ENCODE measurements around the gene KIAA0825. TPM values are rescaled to one million over a fixed set of nuclear protein-coding genes. Genes with fewer than 3 reads are reported as not detected.

Gene KIAA0825
- total RNA-seq, 1 experiment from 2014 or later, result 3.3 TPM

- no peak for DNase-seq (ENCODE audit: low read depth)
Observed at GRCh38 chr5:94313188-94313587, 305.2 kb downstream of the KIAA0825 start.

GRCh38 chr5:94312298-94312697 lies 306.1 kb downstream of the KIAA0825 start:
- DNase-seq (ENCODE audit: low read depth), result no peak

GRCh38 chr5:94310833-94311232 lies 307.6 kb downstream of the KIAA0825 start:
- no peak for DNase-seq (ENCODE audit: low read depth)

GRCh38 chr5:94309141-94309540 lies 309.3 kb downstream of the KIAA0825 start:
- DNase-seq (ENCODE audit: low read depth), result no peak

- no peak for DNase-seq (ENCODE audit: low read depth)
Observed at GRCh38 chr5:94308442-94308841, 310.0 kb downstream of the KIAA0825 start.

GRCh38 chr5:94304146-94304545 lies 314.3 kb downstream of the KIAA0825 start:
- no peak for DNase-seq (ENCODE audit: low read depth)

GRCh38 chr5:94288937-94289336 lies 329.5 kb downstream of the KIAA0825 start:
- peak; percentile 73 for DNase-seq (ENCODE audit: low read depth)

GRCh38 chr5:94285984-94286383 lies 332.4 kb downstream of the KIAA0825 start:
- DNase-seq (ENCODE audit: low read depth), result no peak

GRCh38 chr5:94283093-94283492 lies 335.3 kb downstream of the KIAA0825 start:
- no peak for DNase-seq (ENCODE audit: low read depth)

GRCh38 chr5:94281236-94281801 lies 337.1 kb downstream of the KIAA0825 start:
- DNase-seq (ENCODE audit: low read depth), result no peak

GRCh38 chr5:94276751-94277150 lies 341.7 kb downstream of the KIAA0825 start:
- no peak for DNase-seq (ENCODE audit: low read depth)

GRCh38 chr5:94276048-94276447 lies 342.4 kb downstream of the KIAA0825 start:
- DNase-seq (ENCODE audit: low read depth), result no peak

GRCh38 chr5:94274707-94275106 lies 343.7 kb downstream of the KIAA0825 start:
- DNase-seq (ENCODE audit: low read depth), result no peak

- DNase-seq (ENCODE audit: low read depth), result peak; percentile 40
Observed at GRCh38 chr5:94268226-94268625, 350.2 kb downstream of the KIAA0825 start.

GRCh38 chr5:94267350-94267899 lies 351.0 kb downstream of the KIAA0825 start:
- no peak for DNase-seq (ENCODE audit: low read depth)

- DNase-seq (ENCODE audit: low read depth), result no peak
Observed at GRCh38 chr5:94266170-94266569, 352.2 kb downstream of the KIAA0825 start.

- DNase-seq (ENCODE audit: low read depth), result no peak
Observed at GRCh38 chr5:94263068-94263467, 355.3 kb downstream of the KIAA0825 start.

- DNase-seq (ENCODE audit: low read depth), result no peak
Observed at GRCh38 chr5:94260096-94260495, 358.3 kb downstream of the KIAA0825 start.

GRCh38 chr5:94254214-94254613 lies 364.2 kb downstream of the KIAA0825 start:
- DNase-seq (ENCODE audit: low read depth), result peak; percentile 66

- DNase-seq (ENCODE audit: low read depth), result no peak
Observed at GRCh38 chr5:94250985-94251384, 367.4 kb downstream of the KIAA0825 start.

- DNase-seq (ENCODE audit: low read depth), result no peak
Observed at GRCh38 chr5:94249430-94249829, 369.0 kb downstream of the KIAA0825 start.

GRCh38 chr5:94248175-94248875 lies 370.1 kb downstream of the KIAA0825 start:
- DNase-seq (ENCODE audit: low read depth), result no peak

- DNase-seq (ENCODE audit: low read depth), result no peak
Observed at GRCh38 chr5:94245608-94246007, 372.8 kb downstream of the KIAA0825 start.
